Stimulated activated CD8-positive, alpha-beta memory T cell treated with anti-CD3 and anti-CD28 coated beads, Interleukin-7, amount 100 ng/mL, for 1 hour (primary cell): ENCODE data around the gene SEC14L1.
"Not testable (repeated sequence)": the region's sequence is repeated elsewhere in the genome, so short reads cannot be mapped to it uniquely, and the experiment has no call there.

Experiments
- DNase-seq, 2 donors: peaks; one replicate each; pipeline ENCODE4 v3.0.0-alpha.2; 2020; ENCODE audit warnings: low read depth in 2 of 2

Gene SEC14L1

DNA sequence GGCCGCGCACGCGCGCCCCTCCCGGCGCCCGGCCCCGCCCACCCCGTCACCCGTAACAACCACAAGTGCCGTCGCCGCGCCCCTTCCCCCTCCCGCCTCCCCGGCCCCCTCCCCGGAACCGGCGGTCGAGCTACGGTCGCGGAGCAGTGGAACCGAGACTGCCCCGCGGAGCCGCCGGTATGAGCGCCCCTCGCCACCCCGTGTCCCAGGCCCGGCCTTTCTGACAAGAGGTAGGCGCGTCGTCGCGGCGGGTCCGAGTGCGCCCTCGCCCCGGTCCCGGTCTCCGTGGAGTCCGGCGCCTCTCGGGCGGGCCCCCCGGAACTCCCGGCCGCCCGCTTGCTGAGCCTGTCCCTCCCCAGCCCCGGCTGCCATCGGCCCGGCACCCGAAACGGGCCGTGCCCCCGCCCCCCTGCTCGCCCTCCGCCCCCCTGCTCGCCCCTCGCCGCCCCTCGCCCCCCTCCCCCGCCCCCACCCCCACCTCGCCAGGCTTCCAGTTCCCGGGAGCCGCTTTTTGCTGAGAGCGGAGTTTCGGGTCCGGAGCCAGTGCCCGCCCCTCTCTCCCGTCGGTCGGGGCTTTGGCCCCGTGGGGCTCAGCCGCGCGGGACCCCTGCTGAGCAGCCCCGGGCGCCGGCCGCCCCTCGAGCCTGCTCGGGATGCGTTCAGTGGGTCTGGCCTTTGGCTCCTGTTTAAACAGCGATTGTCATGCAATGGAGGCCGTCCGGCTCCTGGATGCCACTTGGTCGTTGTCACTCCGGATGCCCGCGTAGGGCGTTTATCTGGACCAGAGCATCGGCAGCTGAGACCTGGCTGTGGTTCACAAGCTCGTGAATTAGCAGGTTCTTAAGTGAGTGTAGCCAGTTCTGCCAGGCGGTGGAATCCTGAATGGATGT, at the start of gene SEC14L1:
SEC14L1 (plus strand) TSS at position 92 of the 890 bp plus-strand sequence. CDS start 2,628 bp downstream, outside the sequence.
- DNase-seq: peak in 1 of 2 donors; percentile 15

- DNase-seq: no peak
These were observed 48.7 kb upstream of the SEC14L1 start for GRCh38 chr17:77092025-77092424.

DNA sequence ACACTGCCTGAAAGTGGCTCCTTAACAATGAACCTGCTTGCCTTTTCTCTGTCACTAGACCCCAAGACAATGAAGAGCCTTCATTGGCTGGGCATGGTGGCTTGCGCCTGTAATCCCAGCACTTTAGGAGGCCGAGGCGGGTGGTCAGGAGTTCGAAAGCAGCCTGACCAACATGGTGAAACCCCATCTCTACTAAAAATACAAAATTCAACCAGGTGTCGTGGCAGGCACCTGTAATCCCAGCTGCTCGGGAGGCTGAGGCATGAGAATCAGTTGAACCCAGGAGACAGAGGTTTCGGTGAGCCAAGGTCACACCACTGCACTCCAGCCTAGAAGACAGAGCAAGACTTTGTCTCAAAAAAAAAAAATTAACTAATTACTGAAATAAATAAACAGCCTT, 45.3 kb upstream of the SEC14L1 start:
- no peak for DNase-seq

DNA sequence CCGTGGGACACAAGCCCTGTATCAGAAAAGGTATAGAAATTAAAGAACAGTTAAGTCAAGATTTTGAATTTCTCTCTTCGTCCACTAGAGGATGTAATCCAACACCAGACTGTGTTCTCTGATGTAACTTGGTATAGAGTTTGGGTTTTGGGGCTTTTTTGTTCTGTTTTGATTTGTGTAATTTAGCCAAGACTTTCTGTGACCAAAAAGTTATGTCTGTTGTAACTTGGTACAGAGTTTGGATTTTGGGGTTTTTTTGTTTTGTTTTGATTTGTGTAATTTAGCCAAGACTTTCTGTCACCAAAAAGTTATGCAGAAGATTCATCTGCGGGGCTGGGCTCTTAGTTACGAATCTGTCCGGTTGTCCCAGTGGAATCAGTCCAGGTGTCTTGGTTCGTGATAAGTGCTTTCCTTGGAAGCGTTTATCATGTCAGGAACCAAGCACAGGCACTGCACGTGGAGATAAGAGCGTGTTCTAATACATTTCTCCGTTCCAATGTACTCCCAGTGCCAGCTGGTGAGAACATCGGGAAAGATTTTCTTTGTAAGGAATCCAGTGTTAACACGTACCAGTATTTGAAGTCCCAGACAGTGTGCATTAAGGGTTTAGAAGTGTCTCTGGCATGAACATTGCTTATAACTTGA, 44.1 kb upstream of the SEC14L1 start:
- DNase-seq: no peak

DNA sequence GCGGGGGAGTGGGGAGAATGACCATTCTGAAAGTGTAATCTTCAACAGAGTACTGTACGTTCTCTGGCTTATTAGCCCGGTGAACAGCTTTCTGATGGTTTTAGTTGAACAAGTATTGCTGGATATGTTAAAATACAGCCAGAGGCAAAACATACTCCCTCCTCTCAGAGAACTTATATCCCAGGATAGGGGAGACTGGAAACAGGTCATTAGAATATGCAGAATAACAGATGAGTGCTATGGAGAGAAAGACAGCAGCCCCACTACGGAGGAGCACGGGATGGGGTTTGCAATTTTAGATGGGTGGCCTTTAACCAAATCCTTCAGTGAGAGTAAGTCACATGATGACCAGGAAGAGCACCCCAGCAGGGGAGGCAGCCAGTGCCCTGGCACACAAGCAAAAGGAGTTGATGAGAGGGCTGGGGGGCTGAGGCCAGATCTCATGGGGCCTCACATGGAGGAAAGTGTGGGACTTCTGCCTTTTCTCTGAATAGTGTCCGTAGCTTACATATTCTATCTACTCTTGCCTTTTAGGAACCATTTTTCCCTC, 43.1 kb upstream of the SEC14L1 start:
- DNase-seq: no peak

GRCh38 chr17:77098884-77099545, 41.8 kb upstream of the SEC14L1 start:
- DNase-seq: no peak

DNA sequence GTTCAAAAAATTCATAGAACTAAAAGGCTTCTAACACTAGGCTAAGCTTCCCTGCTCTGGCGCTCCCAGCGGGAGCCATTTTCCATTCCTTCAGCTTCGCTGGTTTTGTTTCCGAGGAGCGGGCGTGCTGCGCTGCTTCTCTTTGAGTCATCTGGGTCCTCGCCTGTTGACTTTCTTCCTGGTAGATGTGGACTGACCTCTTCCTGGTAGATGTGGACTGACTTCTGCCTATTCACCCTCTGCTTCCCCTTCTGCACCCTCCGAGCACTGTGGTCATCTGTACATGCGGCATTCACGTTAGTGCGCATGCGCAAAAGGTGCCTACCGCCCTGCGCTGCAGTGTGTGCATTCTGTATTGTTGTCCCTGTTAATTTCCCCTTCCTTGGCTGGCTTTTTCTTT, 40.8 kb upstream of the SEC14L1 start:
- no peak for DNase-seq

DNA sequence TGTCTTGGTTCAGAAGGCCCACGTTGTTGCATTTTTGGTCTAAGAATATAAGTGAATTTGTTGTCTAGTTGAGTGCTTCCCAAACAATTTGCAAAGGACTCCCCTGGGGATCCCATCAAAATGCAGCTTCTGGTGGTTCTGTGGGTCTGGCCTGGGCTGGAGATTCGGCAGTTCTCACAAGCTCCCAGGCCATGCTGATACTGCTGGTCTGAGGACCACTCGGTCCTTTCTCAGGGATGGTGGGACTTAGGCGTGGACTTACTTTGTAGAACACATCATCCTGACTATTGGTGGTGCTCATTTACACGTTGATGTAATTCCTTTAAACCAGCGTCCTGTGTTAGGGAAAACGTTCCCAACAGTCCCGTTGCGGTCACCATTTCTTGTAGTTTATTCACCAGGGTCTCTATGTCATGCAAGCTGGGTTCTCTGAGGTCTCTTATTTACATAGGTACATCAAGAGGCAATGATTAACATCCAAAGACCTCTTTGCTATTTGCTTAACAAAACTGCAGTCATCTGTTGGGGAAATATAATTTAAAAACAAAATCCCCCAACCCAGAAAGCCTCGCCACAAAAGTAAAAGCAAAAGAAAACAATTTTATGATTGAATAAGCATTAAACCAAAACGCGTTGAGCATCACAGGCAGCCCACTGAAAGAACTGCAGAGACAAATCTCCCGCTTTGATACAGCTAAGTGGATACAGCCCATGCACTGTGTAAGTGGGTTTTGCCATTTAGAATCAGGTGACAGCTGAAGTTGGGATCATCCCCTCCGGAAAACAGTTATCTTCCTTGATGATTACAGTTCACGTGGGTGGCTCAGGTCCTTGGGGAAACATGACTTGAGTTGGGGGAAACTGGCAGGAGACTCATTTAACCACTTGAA, 39.0 kb upstream of the SEC14L1 start:
- DNase-seq: no peak

DNA sequence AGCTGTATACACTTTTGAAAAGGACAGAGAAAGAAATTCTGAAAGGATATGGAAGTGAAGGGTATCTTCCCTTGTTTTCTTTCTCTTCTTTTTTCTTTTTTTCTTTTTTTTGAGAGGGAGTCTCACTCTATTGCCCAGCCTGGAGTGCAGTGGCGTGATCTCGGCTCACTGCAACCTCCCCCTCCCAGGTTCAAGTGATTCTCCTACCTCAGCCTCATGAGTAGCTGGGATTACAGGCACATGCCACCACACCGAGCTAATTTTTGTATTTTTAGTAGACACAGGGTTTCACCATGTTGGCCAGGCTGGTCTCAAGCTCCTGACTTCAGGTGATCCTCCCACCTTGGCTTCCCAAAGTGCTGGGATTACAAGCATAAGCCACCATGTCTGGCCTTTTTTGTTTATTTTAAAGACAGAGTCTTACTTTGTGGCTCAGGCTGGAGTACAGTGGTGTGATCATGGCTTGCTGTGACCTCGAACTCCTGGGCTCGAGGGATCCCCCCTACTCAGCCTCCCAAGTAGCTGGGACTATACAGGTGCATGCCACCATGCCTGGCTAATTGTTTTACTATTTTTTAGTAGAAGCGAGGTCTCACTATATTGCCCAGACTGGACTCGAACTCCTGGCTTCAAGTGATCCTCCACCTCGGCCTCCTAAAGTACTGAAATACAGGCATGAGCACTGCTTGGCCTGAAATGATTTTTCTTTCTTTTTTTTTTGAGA, 38.2 kb upstream of the SEC14L1 start:
- DNase-seq: not testable (repeated sequence)

GRCh38 chr17:77105706-77106105, 35.1 kb upstream of the SEC14L1 start:
- DNase-seq: no peak

DNA sequence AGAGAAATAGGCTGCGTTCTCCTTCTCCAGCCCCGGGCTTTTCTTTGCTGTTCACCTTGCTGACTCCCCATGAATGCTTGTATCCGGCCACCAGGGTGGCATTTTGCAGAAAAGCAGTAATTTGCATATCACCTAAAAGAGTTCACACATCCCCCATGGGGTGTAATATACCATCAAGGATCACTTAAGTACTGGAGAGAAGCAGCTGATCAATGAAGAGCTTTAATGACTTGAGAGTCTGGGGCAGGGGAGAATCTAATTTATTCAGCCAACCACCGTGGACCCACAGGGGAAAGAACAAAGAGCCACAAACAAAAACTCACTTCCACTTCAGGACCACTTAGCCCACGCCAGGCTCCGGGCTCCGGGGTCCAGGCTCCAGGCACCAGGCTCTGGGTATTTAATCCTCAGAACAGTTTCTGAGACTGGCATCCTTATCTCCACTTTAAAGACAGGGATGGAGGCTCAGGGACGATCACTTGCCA, 33.9 kb upstream of the SEC14L1 start:
- no peak for DNase-seq

GRCh38 chr17:77107506-77108433, 33.0 kb upstream of the SEC14L1 start:
- DNase-seq: peak in 1 of 2 donors; percentile 46

DNA sequence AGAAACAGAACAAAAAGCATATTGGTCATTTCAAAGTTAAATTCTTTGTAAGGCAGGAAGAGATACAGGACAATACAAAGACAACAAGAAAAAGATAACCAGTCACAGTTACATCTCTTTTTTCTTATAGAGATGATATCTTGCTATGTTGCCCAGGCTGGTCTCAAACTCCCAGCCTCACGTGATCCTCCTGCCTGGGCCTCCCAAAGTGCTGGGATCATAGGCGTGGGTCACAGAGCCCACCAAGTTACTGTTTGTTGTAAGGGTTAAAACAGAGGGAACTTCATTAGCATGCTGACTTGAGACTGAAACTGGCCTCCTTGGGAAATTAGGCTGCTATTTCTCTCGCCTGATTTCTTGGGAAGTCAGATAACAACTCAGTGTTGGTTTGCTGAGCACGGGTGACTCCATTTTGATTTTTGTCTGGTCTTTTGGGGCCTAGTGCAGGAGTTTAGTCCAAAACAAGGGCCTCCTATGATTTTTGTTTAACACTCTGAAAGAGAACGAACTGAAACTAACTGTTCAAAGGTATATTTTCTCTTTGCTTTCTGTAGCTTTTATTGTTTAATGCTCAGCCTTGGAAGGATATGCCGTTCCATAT, 31.5 kb upstream of the SEC14L1 start:
- DNase-seq: no peak

DNA sequence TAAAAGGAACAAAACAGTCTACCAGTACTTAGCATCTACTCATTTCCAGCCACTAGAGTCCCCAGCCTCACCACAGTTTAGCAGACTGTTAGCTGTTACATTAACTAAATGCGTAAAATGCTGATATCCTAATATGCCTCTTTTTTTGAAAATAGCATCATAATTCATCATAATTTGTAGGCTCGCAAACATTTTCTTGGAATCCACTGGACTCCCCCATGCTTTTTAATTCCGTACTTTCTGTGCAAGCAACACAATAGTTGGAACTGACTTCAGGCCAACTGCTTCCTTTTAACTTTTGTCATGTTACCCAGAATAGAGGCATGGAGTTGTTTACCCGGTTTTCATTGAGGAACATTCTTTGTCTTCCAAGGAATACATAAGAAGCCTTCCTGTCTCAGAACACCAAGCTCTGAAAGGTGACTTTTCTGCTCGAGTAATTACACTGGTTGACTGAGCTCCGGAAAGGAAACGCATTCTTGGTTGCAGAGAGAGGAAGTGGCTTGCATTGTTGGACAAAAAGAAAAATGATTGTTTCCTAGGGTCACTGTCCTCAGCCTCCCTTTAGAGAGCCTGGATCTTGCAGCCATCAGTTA, 30.9 kb upstream of the SEC14L1 start:
- DNase-seq: no peak

GRCh38 chr17:77111165-77111933, 29.4 kb upstream of the SEC14L1 start:
- not testable (repeated sequence) for DNase-seq

- DNase-seq: no peak
These were observed 28.9 kb upstream of the SEC14L1 start for GRCh38 chr17:77111934-77112296.

- no peak for DNase-seq
These were observed 25.3 kb upstream of the SEC14L1 start for GRCh38 chr17:77115510-77115909.

DNA sequence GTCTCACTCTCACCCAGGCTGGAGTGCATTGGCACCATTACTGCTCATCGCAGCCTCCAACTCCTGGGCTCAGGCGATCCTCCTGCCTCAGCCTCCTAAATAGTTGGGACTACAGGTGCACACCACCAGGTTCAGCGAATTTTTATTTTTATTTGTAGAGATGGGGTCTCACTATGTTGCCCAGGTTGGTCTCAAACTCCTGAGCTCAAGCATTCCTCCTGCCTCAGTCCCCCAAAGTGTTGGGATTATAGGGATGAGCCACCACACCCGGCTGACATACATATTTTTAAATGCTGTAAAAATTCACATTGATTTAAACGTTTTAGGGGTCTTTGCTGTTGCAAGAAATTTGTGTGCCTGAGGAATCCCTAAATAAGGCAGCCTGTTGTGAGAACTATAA, 24.8 kb upstream of the SEC14L1 start:
- DNase-seq: no peak
